Measurements from ENCODE around the gene ITGAE. TPM values are rescaled to one million over a fixed set of nuclear protein-coding genes. Genes with fewer than 3 reads are reported as not detected.

ITGAE gene
- polyA plus RNA-seq, 3 donors: 66.6 to 102 (median 78.8) TPM

- peak overlapping the region in 1 of 7 donors; percentile 74 for H3K27ac Mint-ChIP-seq
These were observed 117.9 kb downstream of the ITGAE start for GRCh38 chr17:3683054-3683511.

GRCh38 chr17:3682033-3682432 is 119.0 kb downstream of the ITGAE start:
- no peak overlapping the region for H3K4me3 ChIP-seq (replicated peaks in 1 of 3; ENCODE audit: low read depth in 2 of 3, low read length in 3 of 3)
- intact Hi-C loops (cut with micrococcal nuclease): loop anchor here (2.0 to 5.0 kb wide), 3 partner anchors 40 to 145 kb away; partner anchors contain the start of gene HASPIN (in 2 of the 2)
- H3K36me3 ChIP-seq (replicated peaks in 1 of 2; ENCODE audit: control insufficient read depth in 1 of 2, insufficient read depth in 2 of 2, low read length in 2 of 2): no peaks in the 10 kb centered on the region
- 98% methylated on average over 11 of the region's 12 CpGs for WGBS (ENCODE audit: insufficient coverage)
- Mint-ChIP-seq H3K9me3 (peaks cover 0 to 3% (median 0%) of the 10 kb centered on the region in 7 donors), H3K4me3 (peak overlapping the region; percentile 22 to 63), H3K36me3 (no peaks in the 10 kb centered on the region), H3K27ac (peak overlapping the region in 1 of 7 donors; percentile 32), H3K4me1 (peaks cover 28% of the 10 kb centered on the region), H3K27me3 (ENCODE audit: low read depth in 3 of 3) (peaks cover 6 to 15% (median 10%) of the 10 kb centered on the region in 3 donors)
- peak overlapping the region; percentile 20 for H2AFZ ChIP-seq (ENCODE audit: insufficient read depth, low read depth, low read length, poor library complexity, severe bottlenecking)
- no peak overlapping the region for H3K27ac ChIP-seq (ENCODE audit: low read depth in 1 of 2, low read length in 2 of 2)
- TF ChIP-seq CTCF (IDR thresholded peaks at IDR 0.05): no peak
- no peaks in the 10 kb centered on the region for H3K27me3 ChIP-seq (ENCODE audit: control insufficient read depth in 2 of 2, insufficient read depth in 2 of 2, low read length in 2 of 2)
- H3K4me2 ChIP-seq (replicated peaks; ENCODE audit: extremely low read depth, low read length, poor library complexity, severe bottlenecking): no peak overlapping the region
- H3K9me3 ChIP-seq (replicated peaks in 1 of 2; ENCODE audit: control insufficient read depth in 1 of 2, insufficient read depth in 1 of 2, low read length in 2 of 2): no peaks in the 10 kb centered on the region
- peaks cover 18 to 32% of the 10 kb centered on the region in 2 donors for H3K4me1 ChIP-seq (ENCODE audit: control insufficient read depth in 1 of 2, insufficient read depth in 2 of 2, low read length in 2 of 2)
- H3K9ac ChIP-seq (ENCODE audit: insufficient read depth, low read length, poor library complexity, severe bottlenecking): no peak overlapping the region
- no peak for DNase-seq
- H4K20me1 ChIP-seq (ENCODE audit: insufficient read depth, low read length): no peaks in the 10 kb centered on the region
- H3K79me2 ChIP-seq (ENCODE audit: insufficient read depth, low read length): no peaks in the 10 kb centered on the region

More at GRCh38 chr17:3683054-3683511, 117.9 kb downstream of the ITGAE start:
- Histone ChIP-seq H2AFZ (ENCODE audit: insufficient read depth, low read depth, low read length, poor library complexity, severe bottlenecking) (no peak overlapping the region), H3K4me1 (ENCODE audit: control insufficient read depth in 1 of 2, insufficient read depth in 2 of 2, low read length in 2 of 2) (peaks cover 18 to 32% of the 10 kb centered on the region in 2 donors), H3K27ac (ENCODE audit: low read depth in 1 of 2, low read length in 2 of 2) (no peak overlapping the region), H3K79me2 (ENCODE audit: insufficient read depth, low read length) (no peaks in the 10 kb centered on the region), H3K9me3 (replicated peaks in 1 of 2; ENCODE audit: control insufficient read depth in 1 of 2, insufficient read depth in 1 of 2, low read length in 2 of 2) (no peaks in the 10 kb centered on the region), H3K27me3 (ENCODE audit: control insufficient read depth in 2 of 2, insufficient read depth in 2 of 2, low read length in 2 of 2) (no peaks in the 10 kb centered on the region), H4K20me1 (ENCODE audit: insufficient read depth, low read length) (no peaks in the 10 kb centered on the region), H3K36me3 (replicated peaks in 1 of 2; ENCODE audit: control insufficient read depth in 1 of 2, insufficient read depth in 2 of 2, low read length in 2 of 2) (no peaks in the 10 kb centered on the region), H3K4me2 (replicated peaks; ENCODE audit: extremely low read depth, low read length, poor library complexity, severe bottlenecking) (no peak overlapping the region), H3K4me3 (replicated peaks in 1 of 3; ENCODE audit: low read depth in 2 of 3, low read length in 3 of 3) (no peak overlapping the region), H3K9ac (ENCODE audit: insufficient read depth, low read length, poor library complexity, severe bottlenecking) (no peak overlapping the region)
- peak; percentile 29 to 54 (median 48) for DNase-seq
- WGBS (ENCODE audit: insufficient coverage): 63% methylated on average over 6 of the region's 10 CpGs
- peaks cover 6 to 15% (median 9%) of the 10 kb centered on the region in 3 donors for H3K27me3 Mint-ChIP-seq (ENCODE audit: low read depth in 3 of 3)
- H3K4me1 Mint-ChIP-seq: peaks cover 28% of the 10 kb centered on the region
- peak; percentile 98 for TF ChIP-seq CTCF (IDR thresholded peaks at IDR 0.05)
- peaks cover 0 to 3% (median 0%) of the 10 kb centered on the region in 7 donors for H3K9me3 Mint-ChIP-seq
- no peaks in the 10 kb centered on the region for H3K36me3 Mint-ChIP-seq
- intact Hi-C loops (cut with micrococcal nuclease): loop anchor here (2.0 to 5.0 kb wide), 3 partner anchors 39 to 144 kb away; partner anchors contain the start of gene HASPIN (in 2 of the 2)
- H3K4me3 Mint-ChIP-seq: no peak overlapping the region
